ENCODE data around the gene RNF123.
"Not testable (repeated sequence)": the region's sequence is repeated elsewhere in the genome, so short reads cannot be mapped to it uniquely, and the experiment has no call there.

RNF123 gene

DNA sequence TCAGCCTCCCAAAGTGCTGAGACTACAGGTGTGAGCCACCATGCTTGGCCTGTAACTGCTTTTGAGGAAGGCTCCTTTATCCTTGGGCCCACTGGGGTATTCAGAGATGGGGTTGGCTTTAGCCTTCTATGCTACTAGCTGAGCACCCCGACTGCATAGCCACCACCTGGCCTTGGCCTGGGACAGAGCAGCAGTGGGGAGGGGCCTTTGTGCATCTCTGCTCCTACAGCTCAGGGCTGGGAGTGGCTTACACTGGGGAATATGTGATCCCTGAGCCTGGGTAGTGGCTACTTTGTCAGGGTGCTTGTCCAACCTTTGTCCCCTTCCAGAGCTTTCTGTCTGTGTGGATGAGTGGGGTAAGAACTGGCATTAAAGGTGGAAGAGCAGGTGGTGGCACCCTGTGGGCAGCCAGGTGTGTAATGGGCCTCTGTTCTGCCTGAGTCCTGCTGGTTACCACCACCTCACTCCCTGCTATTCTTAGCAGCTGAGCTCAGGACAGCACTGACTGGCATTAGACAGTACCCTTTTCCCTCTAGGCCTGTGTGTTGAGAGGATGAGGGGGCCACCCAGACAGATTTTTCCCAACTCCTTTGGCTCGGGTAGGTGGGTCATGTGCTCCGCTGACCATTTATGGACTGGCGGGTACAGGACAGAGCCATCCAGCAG is 6.1 kb downstream of the RNF123 start:
- H3K36me3 ChIP-seq (ENCODE audit: insufficient read depth, low read length) = peaks cover 19% of the 10 kb centered on the region
- H3K9ac ChIP-seq (ENCODE audit: low read length); H3K9me3 ChIP-seq (ENCODE audit: low read length); H3K4me1 ChIP-seq (ENCODE audit: insufficient read depth, low read length); H3K4me3 ChIP-seq (ENCODE audit: low read depth in 1 of 2, low read length in 2 of 2); H3K27ac ChIP-seq (ENCODE audit: low read depth, low read length); H3K27me3 ChIP-seq (ENCODE audit: control insufficient read depth in 1 of 2, insufficient read depth in 2 of 2, low read length in 2 of 2): not testable (repeated sequence)

DNA sequence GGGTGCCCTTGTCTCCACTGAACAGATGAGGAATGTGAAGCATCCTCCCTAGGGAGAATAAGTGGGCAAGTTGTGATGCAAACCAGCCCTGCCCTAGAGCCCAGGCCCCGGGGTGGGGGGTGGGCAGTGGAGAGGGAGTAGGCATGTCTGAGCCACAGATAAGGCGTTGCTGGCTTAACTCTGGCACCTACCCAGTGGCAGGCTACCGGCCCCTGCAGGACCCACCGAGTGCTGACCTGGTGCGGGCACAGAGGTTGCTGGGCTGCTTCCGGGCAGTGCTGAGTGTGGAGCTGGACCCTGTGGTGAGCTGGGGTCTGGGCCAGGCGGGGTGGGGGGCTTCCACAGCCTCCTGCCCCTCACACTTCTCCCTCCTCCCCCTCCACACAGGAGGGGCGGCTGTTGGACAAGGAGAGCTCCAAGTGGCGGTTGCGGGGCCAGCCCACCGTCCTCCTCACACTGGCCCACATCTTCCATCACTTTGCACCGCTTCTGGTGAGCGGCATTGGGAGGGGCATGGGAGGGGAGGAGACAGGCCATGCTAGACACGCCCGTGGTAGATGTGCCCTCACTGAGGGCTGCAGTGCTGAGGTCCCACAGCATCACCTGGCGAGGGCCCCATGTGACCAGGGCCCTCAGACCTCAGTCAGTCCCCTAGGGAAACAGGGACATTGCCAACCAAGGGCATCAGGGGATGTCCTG is 10.1 kb downstream of the RNF123 start:
- Histone ChIP-seq H3K27ac (ENCODE audit: low read depth, low read length) (no peak overlapping the region), H3K36me3 (ENCODE audit: insufficient read depth, low read length) (peaks cover 37% of the 10 kb centered on the region), H3K9ac (ENCODE audit: low read length) (no peak overlapping the region), H3K4me3 (ENCODE audit: low read depth in 1 of 2, low read length in 2 of 2) (no peak overlapping the region), H3K9me3 (ENCODE audit: low read length) (no peaks in the 10 kb centered on the region), H3K4me1 (ENCODE audit: insufficient read depth, low read length) (no peaks in the 10 kb centered on the region), H3K27me3 (ENCODE audit: control insufficient read depth in 1 of 2, insufficient read depth in 2 of 2, low read length in 2 of 2) (no peaks in the 10 kb centered on the region)

DNA sequence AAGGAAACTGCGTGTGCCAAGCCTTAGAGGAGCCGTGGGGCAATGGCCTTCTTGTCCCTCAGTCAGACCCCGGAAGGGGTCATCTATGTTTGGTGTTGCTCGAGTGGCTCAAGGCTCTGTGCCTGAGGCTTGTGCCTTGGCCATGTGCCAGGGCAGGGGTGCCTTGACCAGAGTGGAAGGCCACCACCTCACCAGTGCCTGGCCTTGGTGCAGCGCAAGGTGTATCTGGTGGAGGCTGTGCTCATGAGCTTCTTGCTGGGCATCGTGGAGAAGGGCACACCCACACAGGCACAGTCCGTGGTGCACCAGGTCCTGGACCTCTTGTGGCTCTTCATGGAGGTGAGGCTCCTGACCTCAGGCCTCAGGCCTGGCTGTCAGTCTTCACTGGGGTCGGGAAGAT is 10.7 kb downstream of the RNF123 start:
- H3K27me3 ChIP-seq (ENCODE audit: control insufficient read depth in 1 of 2, insufficient read depth in 2 of 2, low read length in 2 of 2) = no peaks in the 10 kb centered on the region
- no peak overlapping the region for H3K27ac ChIP-seq (ENCODE audit: low read depth, low read length)
- no peaks in the 10 kb centered on the region for H3K4me1 ChIP-seq (ENCODE audit: insufficient read depth, low read length)
- H3K9me3 ChIP-seq (ENCODE audit: low read length) = no peaks in the 10 kb centered on the region
- peaks cover 37% of the 10 kb centered on the region for H3K36me3 ChIP-seq (ENCODE audit: insufficient read depth, low read length)
- no peak overlapping the region for H3K9ac ChIP-seq (ENCODE audit: low read length)
- H3K4me3 ChIP-seq (ENCODE audit: low read depth in 1 of 2, low read length in 2 of 2) = no peak overlapping the region

DNA sequence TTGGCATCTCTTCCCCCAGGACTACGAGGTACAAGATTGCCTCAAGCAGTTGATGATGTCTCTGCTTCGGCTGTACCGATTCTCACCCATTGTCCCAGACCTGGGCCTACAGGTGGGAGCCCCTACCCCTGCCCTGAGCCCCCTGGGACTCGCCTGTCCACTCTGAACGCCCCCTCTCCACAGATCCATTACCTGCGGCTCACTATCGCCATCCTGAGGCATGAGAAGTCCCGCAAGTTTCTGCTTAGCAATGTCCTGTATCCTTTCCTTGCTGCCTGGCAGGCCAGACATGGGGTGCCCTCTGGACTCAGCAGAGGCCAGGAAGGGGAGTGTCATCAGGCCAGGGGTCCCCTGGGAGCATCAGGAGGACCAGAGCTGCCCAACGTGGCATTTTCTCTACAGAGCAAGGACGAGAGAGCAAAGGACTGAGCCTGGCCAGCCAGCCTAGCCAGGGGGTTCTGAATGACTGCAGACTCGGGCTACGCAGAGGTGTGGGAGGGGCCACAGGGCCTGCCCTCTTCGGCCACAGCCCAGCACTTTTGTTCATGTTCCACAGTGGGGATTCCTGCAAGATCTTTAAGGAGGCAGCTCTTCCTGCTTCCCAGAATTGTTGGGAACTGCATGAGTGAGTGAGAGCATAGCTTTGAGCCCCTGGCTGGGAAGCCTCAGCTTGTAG is 11.2 kb downstream of the RNF123 start:
- no peak overlapping the region for H3K9ac ChIP-seq (ENCODE audit: low read length)
- H3K27me3 ChIP-seq (ENCODE audit: control insufficient read depth in 1 of 2, insufficient read depth in 2 of 2, low read length in 2 of 2) = no peaks in the 10 kb centered on the region
- H3K4me3 ChIP-seq (ENCODE audit: low read depth in 1 of 2, low read length in 2 of 2) = no peak overlapping the region
- H3K27ac ChIP-seq (ENCODE audit: low read depth, low read length) = no peak overlapping the region
- H3K36me3 ChIP-seq (ENCODE audit: insufficient read depth, low read length) = peaks cover 37% of the 10 kb centered on the region
- H3K9me3 ChIP-seq (ENCODE audit: low read length) = no peaks in the 10 kb centered on the region
- H3K4me1 ChIP-seq (ENCODE audit: insufficient read depth, low read length) = no peaks in the 10 kb centered on the region

DNA sequence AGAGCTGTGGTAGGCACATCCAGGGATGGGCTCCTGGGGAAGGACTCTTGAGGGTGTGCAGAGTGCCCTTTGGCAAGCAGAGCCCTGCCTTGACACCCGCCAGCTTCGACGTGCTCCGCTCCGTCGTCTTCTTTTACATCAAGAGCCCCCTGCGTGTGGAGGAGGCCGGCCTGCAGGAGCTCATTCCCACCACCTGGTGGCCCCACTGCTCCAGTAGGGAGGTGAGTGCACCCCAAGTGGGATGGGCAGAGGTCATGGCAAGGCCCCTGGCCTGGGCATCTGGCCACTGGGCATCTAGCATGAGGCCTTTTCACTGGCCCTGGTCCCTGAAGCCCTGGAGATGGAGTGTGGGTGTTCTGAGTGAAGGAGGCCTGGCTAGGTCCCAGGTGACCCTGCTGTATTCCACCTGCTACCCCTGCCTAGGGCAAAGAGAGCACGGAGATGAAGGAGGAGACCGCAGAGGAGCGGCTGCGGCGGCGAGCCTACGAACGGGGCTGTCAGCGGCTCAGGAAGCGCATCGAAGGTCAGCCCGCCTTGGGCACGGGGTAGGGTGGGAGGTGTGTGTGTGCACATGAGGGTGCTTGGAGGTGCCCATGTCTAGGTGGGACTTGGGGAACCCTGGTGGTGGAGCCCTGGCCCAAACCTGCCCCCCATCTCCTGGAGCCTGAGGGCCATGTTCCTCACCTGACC is 12.2 kb downstream of the RNF123 start:
- H3K9ac ChIP-seq (ENCODE audit: low read length) = no peak overlapping the region

DNA sequence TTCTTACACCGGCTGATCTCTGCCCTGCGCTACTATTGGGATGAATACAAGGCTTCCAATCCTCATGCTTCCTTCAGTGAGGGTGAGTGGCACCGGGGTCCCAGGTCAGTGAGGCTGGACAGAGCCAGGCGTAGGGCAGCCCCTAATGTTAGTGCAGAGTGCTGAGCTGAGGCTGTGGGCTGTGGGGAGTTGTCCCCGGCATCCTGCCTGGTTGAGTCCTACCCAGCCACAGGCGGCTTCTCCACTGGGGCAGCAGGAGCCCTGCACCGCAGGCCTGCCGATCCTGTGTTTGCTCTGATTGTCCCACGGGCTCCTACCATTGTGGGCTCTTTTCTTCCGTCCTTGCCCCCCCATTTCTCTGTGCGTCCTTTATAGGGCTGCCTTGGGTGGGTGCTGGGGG is 13.3 kb downstream of the RNF123 start:
- Histone ChIP-seq H3K27me3 (ENCODE audit: control insufficient read depth in 1 of 2, insufficient read depth in 2 of 2, low read length in 2 of 2) (no peaks in the 10 kb centered on the region), H3K27ac (ENCODE audit: low read depth, low read length) (no peak overlapping the region), H3K4me1 (ENCODE audit: insufficient read depth, low read length) (no peaks in the 10 kb centered on the region), H3K4me3 (ENCODE audit: low read depth in 1 of 2, low read length in 2 of 2) (no peak overlapping the region), H3K9ac (ENCODE audit: low read length) (no peak overlapping the region), H3K9me3 (ENCODE audit: low read length) (no peaks in the 10 kb centered on the region), H3K36me3 (ENCODE audit: insufficient read depth, low read length) (peaks cover 31% of the 10 kb centered on the region)

More for the DNA sequence above, 12.2 kb downstream of the RNF123 start:
- H3K27ac ChIP-seq (ENCODE audit: low read depth, low read length) = no peak overlapping the region
- no peaks in the 10 kb centered on the region for H3K27me3 ChIP-seq (ENCODE audit: control insufficient read depth in 1 of 2, insufficient read depth in 2 of 2, low read length in 2 of 2)
- no peaks in the 10 kb centered on the region for H3K9me3 ChIP-seq (ENCODE audit: low read length)
- no peaks in the 10 kb centered on the region for H3K4me1 ChIP-seq (ENCODE audit: insufficient read depth, low read length)
- no peak overlapping the region for H3K4me3 ChIP-seq (ENCODE audit: low read depth in 1 of 2, low read length in 2 of 2)
- H3K36me3 ChIP-seq (ENCODE audit: insufficient read depth, low read length) = peaks cover 37% of the 10 kb centered on the region

DNA sequence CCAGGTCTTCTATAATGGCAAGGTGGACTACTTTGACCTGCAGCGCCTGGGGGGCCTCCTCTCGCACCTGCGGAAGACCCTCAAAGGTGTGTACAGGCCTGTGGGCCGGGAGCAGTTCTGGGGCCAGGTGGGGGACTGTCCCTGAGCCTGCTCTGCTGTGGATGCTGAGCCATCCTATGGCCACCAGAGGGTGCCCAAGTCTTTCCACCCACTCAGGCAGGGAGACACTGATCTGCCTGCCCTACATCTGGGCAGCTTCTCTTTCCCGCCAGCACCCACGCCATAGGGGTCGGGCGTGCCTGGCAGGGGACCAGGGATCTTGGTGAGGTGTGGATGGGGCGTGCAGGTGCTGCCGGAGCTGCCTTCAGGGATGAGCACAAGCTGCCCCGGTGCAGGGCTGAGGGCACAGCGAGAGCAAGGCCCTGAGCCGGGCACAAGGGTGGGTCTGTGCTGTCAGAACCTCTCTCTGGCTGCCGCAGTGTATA is 14.1 kb downstream of the RNF123 start:
- Histone ChIP-seq H3K4me3 (ENCODE audit: low read depth in 1 of 2, low read length in 2 of 2) (no peak overlapping the region), H3K36me3 (ENCODE audit: insufficient read depth, low read length) (peaks cover 29% of the 10 kb centered on the region), H3K9ac (ENCODE audit: low read length) (no peak overlapping the region)

DNA sequence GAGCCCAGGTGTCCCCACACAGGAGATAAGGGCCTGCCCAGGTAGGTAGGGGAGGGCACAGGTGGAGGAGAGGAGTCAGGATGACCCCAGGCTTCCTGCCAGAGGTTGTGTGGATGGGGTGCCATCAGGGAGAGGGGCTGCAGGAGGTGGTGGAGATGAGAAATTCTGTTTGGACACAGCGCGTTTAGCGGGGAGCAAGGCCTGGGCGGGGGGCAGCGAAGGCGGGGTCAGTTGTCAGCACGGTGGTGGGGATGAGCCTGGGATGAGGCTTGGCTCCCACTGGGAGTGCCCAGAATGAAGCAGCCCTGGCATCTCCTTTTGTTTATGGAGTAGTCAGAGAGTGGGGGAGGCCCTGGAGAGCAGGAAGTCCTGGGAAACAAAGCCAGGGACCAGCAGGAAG is 14.6 kb downstream of the RNF123 start:
- Histone ChIP-seq H3K4me1 (ENCODE audit: insufficient read depth, low read length) (no peaks in the 10 kb centered on the region), H3K27me3 (ENCODE audit: control insufficient read depth in 1 of 2, insufficient read depth in 2 of 2, low read length in 2 of 2) (no peaks in the 10 kb centered on the region), H3K9me3 (ENCODE audit: low read length) (no peaks in the 10 kb centered on the region), H3K36me3 (ENCODE audit: insufficient read depth, low read length) (peaks cover 29% of the 10 kb centered on the region), H3K9ac (ENCODE audit: low read length) (no peak overlapping the region), H3K4me3 (ENCODE audit: low read depth in 1 of 2, low read length in 2 of 2) (no peak overlapping the region), H3K27ac (ENCODE audit: low read depth, low read length) (no peak overlapping the region)

More for the DNA sequence above, 14.1 kb downstream of the RNF123 start:
- H3K27me3 ChIP-seq (ENCODE audit: control insufficient read depth in 1 of 2, insufficient read depth in 2 of 2, low read length in 2 of 2) = no peaks in the 10 kb centered on the region
- H3K9me3 ChIP-seq (ENCODE audit: low read length) = no peaks in the 10 kb centered on the region
- no peak overlapping the region for H3K27ac ChIP-seq (ENCODE audit: low read depth, low read length)
- H3K4me1 ChIP-seq (ENCODE audit: insufficient read depth, low read length) = no peaks in the 10 kb centered on the region

DNA sequence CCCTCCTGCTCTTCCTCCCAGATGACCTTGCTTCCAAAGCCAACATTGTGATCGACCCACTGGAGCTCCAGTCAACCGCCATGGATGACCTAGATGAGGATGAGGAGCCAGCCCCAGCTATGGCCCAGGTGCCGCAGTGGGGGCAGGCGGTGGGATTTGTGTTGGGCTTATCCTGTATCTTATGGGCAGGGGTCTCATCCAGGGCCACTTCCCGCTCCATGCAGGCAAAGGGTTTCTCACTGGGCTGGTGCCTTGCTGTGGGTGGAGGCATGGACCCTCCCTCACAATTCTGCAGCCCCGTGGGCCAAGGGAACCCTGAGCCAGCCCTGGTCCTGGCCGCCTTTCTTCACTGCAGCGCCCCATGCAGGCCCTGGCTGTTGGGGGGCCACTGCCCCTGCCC is 15.3 kb downstream of the RNF123 start:
- H3K4me1 ChIP-seq (ENCODE audit: insufficient read depth, low read length) = no peaks in the 10 kb centered on the region
- no peak overlapping the region for H3K9ac ChIP-seq (ENCODE audit: low read length)
- H3K36me3 ChIP-seq (ENCODE audit: insufficient read depth, low read length) = peaks cover 29% of the 10 kb centered on the region
- no peak overlapping the region for H3K4me3 ChIP-seq (ENCODE audit: low read depth in 1 of 2, low read length in 2 of 2)
- no peaks in the 10 kb centered on the region for H3K9me3 ChIP-seq (ENCODE audit: low read length)
- H3K27me3 ChIP-seq (ENCODE audit: control insufficient read depth in 1 of 2, insufficient read depth in 2 of 2, low read length in 2 of 2) = no peaks in the 10 kb centered on the region
- H3K27ac ChIP-seq (ENCODE audit: low read depth, low read length) = no peak overlapping the region

DNA sequence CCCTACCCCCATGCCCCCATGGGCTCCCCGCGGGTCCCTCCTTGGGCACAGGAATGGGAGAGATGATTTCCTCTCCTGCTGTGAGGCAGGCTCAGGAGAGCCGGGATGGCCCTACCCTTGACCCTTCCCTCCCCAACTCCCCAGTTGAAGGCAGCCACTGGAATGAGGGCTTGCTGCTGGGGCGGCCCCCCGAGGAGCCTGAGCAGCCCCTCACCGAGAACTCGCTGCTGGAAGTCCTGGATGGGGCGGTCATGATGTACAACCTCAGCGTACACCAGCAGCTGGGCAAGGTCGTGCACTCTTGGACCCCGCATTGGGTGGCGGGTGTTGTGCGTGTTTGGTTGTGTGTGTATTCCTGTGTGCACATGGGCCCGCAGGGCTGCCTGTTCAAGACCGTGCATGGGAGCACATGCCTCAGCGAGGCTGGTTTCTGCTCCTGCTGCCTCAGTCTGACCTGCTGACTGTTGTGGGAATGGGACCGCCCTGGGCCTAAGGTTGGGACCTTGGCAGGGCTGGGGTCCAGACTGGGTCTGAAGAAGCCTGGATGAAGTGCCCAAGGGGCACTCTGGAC is 16.1 kb downstream of the RNF123 start:
- no peaks in the 10 kb centered on the region for H3K4me1 ChIP-seq (ENCODE audit: insufficient read depth, low read length)
- H3K27me3 ChIP-seq (ENCODE audit: control insufficient read depth in 1 of 2, insufficient read depth in 2 of 2, low read length in 2 of 2) = no peaks in the 10 kb centered on the region
- H3K27ac ChIP-seq (ENCODE audit: low read depth, low read length) = no peak overlapping the region
- H3K4me3 ChIP-seq (ENCODE audit: low read depth in 1 of 2, low read length in 2 of 2) = no peak overlapping the region
- no peak overlapping the region for H3K9ac ChIP-seq (ENCODE audit: low read length)
- H3K36me3 ChIP-seq (ENCODE audit: insufficient read depth, low read length) = peaks cover 23% of the 10 kb centered on the region
- H3K9me3 ChIP-seq (ENCODE audit: low read length) = no peaks in the 10 kb centered on the region

All from muscle layer of colon (tissue), 2 donors.